HL-60 (cell line): Measurements from ENCODE around the gene MAGEC3.

Experiments
- DNase-seq, 2 experiments: peaks; one replicate each; pipeline ENCODE4 v3.0.0-alpha.2; 2010 to 2020; ENCODE audit warnings: low read depth in 1 of 2, low spot score in 1 of 2
- H3K27ac ChIP-seq: fragments of 250-450 bp; sonication (Bioruptor Pico); replicated peaks from 2 replicates; pipeline ENCODE4 v1.5.1; 2020; ENCODE audit warnings: mild to moderate bottlenecking, moderate library complexity
- H3K27me3 ChIP-seq: fragments of 250-450 bp; sonication (Bioruptor Pico); 2 replicates; pipeline ENCODE4 v1.5.1; 2021; ENCODE audit warnings: mild to moderate bottlenecking, moderate library complexity; ENCODE audit not compliant: insufficient read depth, poor library complexity, severe bottlenecking
- H3K4me3 ChIP-seq: replicated peaks from 2 replicates; pipeline ENCODE4 v1.5.1; 2011; ENCODE audit warnings: mild to moderate bottlenecking, control low read depth, low read length; ENCODE audit not compliant: insufficient read depth
- CTCF ChIP-seq: IDR thresholded peaks from one replicate; pipeline ENCODE4 v1.5.1; 2011; ENCODE audit warnings: low read length, control low read depth, inconsistent platforms; ENCODE audit not compliant: insufficient read depth
- GABPA ChIP-seq: IDR thresholded peaks from 2 replicates; pipeline ENCODE4 v1.6.1; 2012; ENCODE audit warnings: low read depth
- POLR2AphosphoS5 ChIP-seq: IDR thresholded peaks from 2 replicates; pipeline ENCODE4 v1.6.1; 2012; ENCODE audit warnings: low read depth
- REST ChIP-seq: IDR thresholded peaks from 2 replicates; pipeline ENCODE4 v1.6.1; 2012; ENCODE audit warnings: low read depth; ENCODE audit not compliant: insufficient replicate concordance
- SPI1 ChIP-seq: IDR thresholded peaks from 2 replicates; pipeline ENCODE4 v1.6.1; 2012; ENCODE audit warnings: low read depth, mild to moderate bottlenecking, borderline replicate concordance

The MAGEC3 gene

GRCh38 chrX:141904262-141904661 lies 66.1 kb downstream of the MAGEC3 start:
- no peak overlapping the region for H3K27ac ChIP-seq

GRCh38 chrX:141917801-141918200 lies 79.7 kb downstream of the MAGEC3 start:
- H3K27me3 ChIP-seq = no peaks in the 10 kb centered on the region
- H3K4me3 ChIP-seq = no peak overlapping the region
- no peak overlapping the region for H3K27ac ChIP-seq
- no peak for DNase-seq
- TF ChIP-seq SPI1 (no peak), CTCF (no peak), REST (no peak), POLR2AphosphoS5 (no peak), GABPA (no peak)

More at GRCh38 chrX:141904262-141904661, 66.1 kb downstream of the MAGEC3 start:
- no peak for TF ChIP-seq REST
- no peak for TF ChIP-seq GABPA
- TF ChIP-seq CTCF = no peak
- no peak for TF ChIP-seq POLR2AphosphoS5
- TF ChIP-seq SPI1 = no peak
- Histone ChIP-seq H3K27me3 (no peaks in the 10 kb centered on the region), H3K4me3 (no peak overlapping the region)
- no peak for DNase-seq

- Histone ChIP-seq H3K27me3 (no peaks in the 10 kb centered on the region), H3K27ac (no peak overlapping the region), H3K4me3 (no peak overlapping the region)
- TF ChIP-seq SPI1 (no peak), CTCF (no peak), GABPA (no peak), REST (no peak), POLR2AphosphoS5 (no peak)
- DNase-seq = no peak
Measured at GRCh38 chrX:141924293-141924692, 86.2 kb downstream of the MAGEC3 start.
